ENCODE data around the gene SEC11A.

DNA sequence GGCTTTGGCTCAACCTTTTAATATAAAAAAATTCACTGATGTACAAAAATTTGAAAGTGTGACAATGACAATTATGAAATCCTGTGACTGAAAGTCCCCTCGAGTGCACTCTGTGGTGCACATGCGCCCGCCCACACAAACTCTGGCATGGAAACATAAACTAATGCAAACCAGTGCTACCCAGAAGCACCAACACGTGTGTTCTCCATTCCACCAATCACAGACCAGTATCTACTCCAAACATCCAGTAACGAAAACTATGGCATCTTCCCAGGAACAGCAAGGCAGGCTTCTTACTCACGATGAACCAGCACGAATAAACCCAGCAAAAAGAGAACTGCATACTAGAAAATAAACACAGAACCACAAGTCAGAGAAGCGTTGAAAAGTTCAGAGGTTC lies 46.2 kb downstream of the SEC11A start:
- TF ChIP-seq, protein P1, sequence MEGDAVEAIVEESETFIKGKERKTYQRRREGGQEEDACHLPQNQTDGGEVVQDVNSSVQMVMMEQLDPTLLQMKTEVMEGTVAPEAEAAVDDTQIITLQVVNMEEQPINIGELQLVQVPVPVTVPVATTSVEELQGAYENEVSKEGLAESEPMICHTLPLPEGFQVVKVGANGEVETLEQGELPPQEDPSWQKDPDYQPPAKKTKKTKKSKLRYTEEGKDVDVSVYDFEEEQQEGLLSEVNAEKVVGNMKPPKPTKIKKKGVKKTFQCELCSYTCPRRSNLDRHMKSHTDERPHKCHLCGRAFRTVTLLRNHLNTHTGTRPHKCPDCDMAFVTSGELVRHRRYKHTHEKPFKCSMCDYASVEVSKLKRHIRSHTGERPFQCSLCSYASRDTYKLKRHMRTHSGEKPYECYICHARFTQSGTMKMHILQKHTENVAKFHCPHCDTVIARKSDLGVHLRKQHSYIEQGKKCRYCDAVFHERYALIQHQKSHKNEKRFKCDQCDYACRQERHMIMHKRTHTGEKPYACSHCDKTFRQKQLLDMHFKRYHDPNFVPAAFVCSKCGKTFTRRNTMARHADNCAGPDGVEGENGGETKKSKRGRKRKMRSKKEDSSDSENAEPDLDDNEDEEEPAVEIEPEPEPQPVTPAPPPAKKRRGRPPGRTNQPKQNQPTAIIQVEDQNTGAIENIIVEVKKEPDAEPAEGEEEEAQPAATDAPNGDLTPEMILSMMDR (IDR thresholded peaks at IDR 0.05): no peak
- no peak for TF ChIP-seq EZH2 (IDR thresholded peaks at IDR 0.05)

Data from neural progenitor cell (in vitro differentiated cells).